SU-DHL-6 (cell line): ENCODE results near the gene IFT74.

ENCODE experiments used
- H2AFZ ChIP-seq: fragments of 200-600 bp; sonication (generic); 2 replicates; pipeline ENCODE4 v1.6.1; 2014; ENCODE audit warnings: low read depth, mild to moderate bottlenecking, moderate library complexity, mixed read lengths, antibody characterized with exemption, low read length; ENCODE audit not compliant: severe bottlenecking
- H3F3A ChIP-seq: fragments of 200-600 bp; shearing (Covaris generic); 2 replicates; pipeline ENCODE4 v1.6.0; 2016; ENCODE audit warnings: antibody characterized with exemption, mild to moderate bottlenecking; ENCODE audit not compliant: insufficient read depth
- H3K27ac ChIP-seq: fragments of 200-600 bp; sonication (generic); 2 replicates; pipeline ENCODE4 v1.5.1; 2016; ENCODE audit warnings: low read depth, mild to moderate bottlenecking, low read length, moderate library complexity, mixed read lengths
- H3K27me3 ChIP-seq: fragments of 200-600 bp; sonication (generic), shearing (Covaris generic); 2 replicates; pipeline ENCODE4 v1.6.0; 2014; ENCODE audit warnings: mild to moderate bottlenecking, low read length
- H3K36me3 ChIP-seq: fragments of 200-600 bp; sonication (generic); 2 replicates; pipeline ENCODE4 v1.6.1; 2014; ENCODE audit warnings: mild to moderate bottlenecking, low read length, mixed read lengths
- H3K4me2 ChIP-seq: fragments of 300-600, 200-600 bp; shearing (Covaris generic), sonication (generic); 2 replicates; pipeline ENCODE4 v1.6.0; 2014; ENCODE audit warnings: low read length, low read depth, mild to moderate bottlenecking; ENCODE audit not compliant: poor library complexity, severe bottlenecking
- H3K4me3 ChIP-seq: fragments of 200-600 bp; sonication (generic); 2 replicates; pipeline ENCODE4 v1.5.1; 2014; ENCODE audit warnings: antibody characterized with exemption, low read length, mild to moderate bottlenecking, mixed read lengths; ENCODE audit not compliant: insufficient read depth, poor library complexity, severe bottlenecking
- H3K79me2 ChIP-seq: fragments of 200-600 bp; sonication (generic); 2 replicates; pipeline ENCODE4 v1.6.1; 2014; ENCODE audit warnings: mild to moderate bottlenecking, low read length, moderate library complexity; ENCODE audit not compliant: insufficient read depth
- H3K9ac ChIP-seq: fragments of 200-600 bp; sonication (generic); 2 replicates; pipeline ENCODE4 v1.7.0; 2014; ENCODE audit warnings: mild to moderate bottlenecking, low read length
- H3K9me2 ChIP-seq: fragments of 200-600 bp; sonication (generic); replicated peaks from 2 replicates; pipeline ENCODE4 v1.6.1; 2014; ENCODE audit warnings: low read length; ENCODE audit not compliant: insufficient read depth
- H3K9me3 ChIP-seq: fragments of 200-600 bp; sonication (generic); 2 replicates; pipeline ENCODE4 v1.6.1; 2014; ENCODE audit warnings: low read length, mixed read lengths; ENCODE audit not compliant: insufficient read depth
- H4K20me1 ChIP-seq: fragments of 200-600 bp; sonication (generic); 2 replicates; pipeline ENCODE4 v1.6.1; 2014; ENCODE audit warnings: low read depth, mild to moderate bottlenecking, antibody characterized with exemption, low read length, moderate library complexity, mixed read lengths
- CTCF ChIP-seq: fragments of 200-600 bp; sonication (generic); IDR thresholded peaks from one replicate; pipeline ENCODE4 v1.5.1; 2017; ENCODE audit warnings: antibody characterized with exemption, mild to moderate bottlenecking, low read length, moderate library complexity; ENCODE audit not compliant: insufficient read depth, poor library complexity, severe bottlenecking
- EZH2phosphoT487 ChIP-seq: fragments of 200-600 bp; sonication (generic), shearing (Covaris generic); conservative IDR thresholded peaks from 2 replicates; pipeline ENCODE4 v1.6.1; 2018; ENCODE audit warnings: mild to moderate bottlenecking, antibody characterized with exemption, low read length, moderate library complexity, mixed read lengths

IFT74 gene

GRCh38 chr9:26949637-26950069 is 6.6 kb upstream of the IFT74 start:
- Histone ChIP-seq H3F3A (no peaks in the 10 kb centered on the region), H3K9ac (no peak overlapping the region), H3K27me3 (no peaks in the 10 kb centered on the region), H2AFZ (no peak overlapping the region), H3K4me3 (no peak overlapping the region), H3K79me2 (peaks cover 23% of the 10 kb centered on the region), H4K20me1 (no peaks in the 10 kb centered on the region), H3K27ac (no peak overlapping the region), H3K4me2 (no peak overlapping the region), H3K9me3 (no peaks in the 10 kb centered on the region), H3K36me3 (no peaks in the 10 kb centered on the region), H3K9me2 (no peaks in the 10 kb centered on the region)
- no peak for TF ChIP-seq CTCF
- no peak for TF ChIP-seq EZH2phosphoT487

GRCh38 chr9:26950521-26950920 is 5.7 kb upstream of the IFT74 start:
- Histone ChIP-seq H3K4me3 (no peak overlapping the region), H3K4me2 (no peak overlapping the region), H3K36me3 (no peaks in the 10 kb centered on the region), H3K27ac (no peak overlapping the region), H3K27me3 (no peaks in the 10 kb centered on the region), H3K9me2 (no peaks in the 10 kb centered on the region), H3K79me2 (peaks cover 14% of the 10 kb centered on the region), H3K9ac (no peak overlapping the region), H3F3A (no peaks in the 10 kb centered on the region), H2AFZ (no peak overlapping the region), H3K9me3 (no peaks in the 10 kb centered on the region), H4K20me1 (no peaks in the 10 kb centered on the region)
- no peak for TF ChIP-seq CTCF
- no peak for TF ChIP-seq EZH2phosphoT487

GRCh38 chr9:26951794-26952193 is 4.4 kb upstream of the IFT74 start:
- no peaks in the 10 kb centered on the region for H3K9me3 ChIP-seq
- no peaks in the 10 kb centered on the region for H4K20me1 ChIP-seq
- no peak overlapping the region for H3K27ac ChIP-seq
- H3K9me2 ChIP-seq, result no peaks in the 10 kb centered on the region
- H3K9ac ChIP-seq, result no peak overlapping the region
- H3K4me3 ChIP-seq, result no peak overlapping the region
- peaks cover 2% of the 10 kb centered on the region for H3K79me2 ChIP-seq
- H3K36me3 ChIP-seq, result no peaks in the 10 kb centered on the region
- no peak overlapping the region for H2AFZ ChIP-seq
- H3F3A ChIP-seq, result no peaks in the 10 kb centered on the region
- no peak for TF ChIP-seq EZH2phosphoT487
- TF ChIP-seq CTCF, result no peak
- no peak overlapping the region for H3K4me2 ChIP-seq
- no peaks in the 10 kb centered on the region for H3K27me3 ChIP-seq
